ENCODE results near the gene LPP.
"Not testable (repeated sequence)": the region's sequence is repeated elsewhere in the genome, so short reads cannot be mapped to it uniquely, and the experiment has no call there.

LPP gene

GRCh38 chr3:188154014-188154808 is at the start of gene LPP:
Gene LPP (plus strand): TSS chr3:188154157. CDS start chr3:188406121, 251,964 bp downstream.
- peak; percentile 50 for DNase-seq

- DNase-seq: no peak
Measured at GRCh38 chr3:188106006-188106405, 48.0 kb upstream of the LPP start.

GRCh38 chr3:188106454-188106853 is 47.5 kb upstream of the LPP start:
- no peak for DNase-seq

- no peak for DNase-seq
Measured at GRCh38 chr3:188106887-188107830, 46.8 kb upstream of the LPP start.

- DNase-seq: no peak
Measured at GRCh38 chr3:188108703-188109412, 45.1 kb upstream of the LPP start.

- DNase-seq: no peak
Measured at GRCh38 chr3:188111002-188111584, 42.9 kb upstream of the LPP start.

GRCh38 chr3:188113756-188114155 is 40.2 kb upstream of the LPP start:
- DNase-seq: no peak

- no peak for DNase-seq
Measured at GRCh38 chr3:188119846-188120245, 34.1 kb upstream of the LPP start.

- DNase-seq: no peak
Measured at GRCh38 chr3:188122571-188123169, 31.3 kb upstream of the LPP start.

- no peak for DNase-seq
Measured at GRCh38 chr3:188123170-188123905, 30.6 kb upstream of the LPP start.

GRCh38 chr3:188124184-188124583 is 29.8 kb upstream of the LPP start:
- DNase-seq: no peak

- no peak for DNase-seq
Measured at GRCh38 chr3:188125076-188125475, 28.9 kb upstream of the LPP start.

GRCh38 chr3:188126276-188126675 is 27.7 kb upstream of the LPP start:
- no peak for DNase-seq

GRCh38 chr3:188126934-188127333 is 27.0 kb upstream of the LPP start:
- no peak for DNase-seq

- DNase-seq: no peak
Measured at GRCh38 chr3:188128905-188129304, 25.1 kb upstream of the LPP start.

GRCh38 chr3:188131023-188131422 is 22.9 kb upstream of the LPP start:
- DNase-seq: not testable (repeated sequence)

- no peak for DNase-seq
Measured at GRCh38 chr3:188133219-188133618, 20.7 kb upstream of the LPP start.

- DNase-seq: no peak
Measured at GRCh38 chr3:188133646-188134045, 20.3 kb upstream of the LPP start.

GRCh38 chr3:188134079-188134478 is 19.9 kb upstream of the LPP start:
- no peak for DNase-seq

- DNase-seq: no peak
Measured at GRCh38 chr3:188134856-188135255, 19.1 kb upstream of the LPP start.

GRCh38 chr3:188135271-188135670 is 18.7 kb upstream of the LPP start:
- no peak for DNase-seq

- no peak for DNase-seq
Measured at GRCh38 chr3:188137051-188137450, 16.9 kb upstream of the LPP start.

All from DMS79 treated with DMSO at 0.1 percent for 48 hours (cell line).